ENCODE results near the gene ADM.

Gene ADM

GRCh38 chr11:10328314-10329098 is 23.6 kb downstream of the ADM start:
- peak in 1 of 2 experiments; percentile 59 for DNase-seq (ENCODE audit: low read depth in 2 of 2)

DNA sequence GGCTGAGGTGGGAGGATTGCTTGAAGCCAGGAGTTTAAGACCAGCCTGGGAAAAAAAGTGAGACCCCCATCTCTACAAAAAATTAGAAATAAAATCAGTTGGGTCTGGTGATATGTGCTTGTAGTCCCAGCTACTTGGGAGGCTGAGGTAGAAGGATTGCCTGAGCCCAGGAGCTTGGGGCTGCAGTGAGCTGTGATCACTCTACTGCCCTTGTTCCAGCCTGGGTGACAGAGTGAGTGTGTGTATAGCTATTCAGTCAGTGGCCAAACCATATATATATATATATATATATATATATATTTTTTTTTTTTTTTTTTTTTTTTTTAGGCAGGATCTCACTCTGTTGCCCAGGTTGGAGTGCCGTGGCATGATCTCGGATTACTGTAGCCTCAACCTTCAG is 24.5 kb downstream of the ADM start:
- no peak for DNase-seq (ENCODE audit: low read depth in 2 of 2)

DNA sequence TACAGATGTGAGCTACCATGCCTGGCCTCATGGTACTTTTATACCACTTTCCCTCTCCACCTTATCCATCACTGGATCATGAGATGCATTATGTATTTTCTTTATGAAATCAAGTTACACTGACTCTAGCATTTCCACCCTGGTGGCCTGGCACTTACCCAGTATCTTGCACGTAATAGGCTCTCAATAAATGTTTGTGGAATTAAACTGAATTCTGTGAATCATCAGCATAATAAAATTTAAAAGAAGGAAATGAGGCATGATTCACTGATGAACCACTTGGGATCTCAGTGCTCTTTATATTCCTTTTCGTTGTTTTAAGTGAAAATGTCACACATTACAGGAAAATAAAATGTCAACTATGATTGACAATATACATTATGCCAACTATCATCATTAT is 25.1 kb downstream of the ADM start:
- peak; percentile 85 to 86 for DNase-seq (ENCODE audit: low read depth in 2 of 2)

- no peak for DNase-seq (ENCODE audit: low read depth in 2 of 2)
Measured at GRCh38 chr11:10331548-10332289, 26.8 kb downstream of the ADM start.

DNA sequence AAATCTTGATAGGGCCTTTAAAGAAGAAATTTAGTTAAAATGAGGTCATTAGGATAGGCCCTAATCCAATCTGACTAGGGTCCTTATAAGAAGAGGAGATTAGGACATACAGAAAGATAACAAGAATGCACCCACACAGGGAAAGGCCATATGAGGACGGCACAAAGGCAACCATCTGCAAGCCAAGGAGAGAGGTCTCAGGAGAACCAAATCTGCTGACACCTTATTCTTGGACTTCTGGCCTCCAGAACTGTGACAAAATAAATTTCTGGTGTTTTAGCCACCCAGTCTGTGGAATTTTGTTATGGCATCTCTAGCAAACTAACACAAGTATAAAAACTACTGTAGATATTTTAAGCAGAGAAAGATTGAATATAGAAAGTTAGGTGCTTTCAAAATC is 28.6 kb downstream of the ADM start:
- DNase-seq (ENCODE audit: low read depth in 2 of 2): no peak

DNA sequence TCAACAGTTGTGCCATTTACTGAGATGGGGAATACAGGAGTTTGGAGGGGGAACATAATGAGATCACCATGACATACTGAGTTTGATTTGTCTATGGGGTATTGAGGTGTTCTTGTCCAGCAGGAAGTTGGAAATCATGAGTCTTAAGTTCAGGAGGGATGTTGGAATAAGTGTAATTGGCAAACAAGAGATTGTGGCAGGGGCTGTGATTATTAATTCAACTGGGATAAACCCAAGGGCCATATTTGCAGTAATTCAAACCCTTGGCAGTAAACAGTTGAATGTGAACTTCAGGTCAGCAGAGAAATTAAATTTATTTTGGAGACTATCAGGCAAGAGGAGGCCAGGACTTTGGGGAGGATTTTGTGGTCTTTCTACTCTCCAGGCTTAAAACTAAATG is 33.4 kb downstream of the ADM start:
- DNase-seq (ENCODE audit: low read depth in 2 of 2): no peak

- DNase-seq (ENCODE audit: low read depth in 2 of 2): peak in 1 of 2 experiments; percentile 66
Measured at GRCh38 chr11:10348650-10349280, 43.9 kb downstream of the ADM start.

DNA sequence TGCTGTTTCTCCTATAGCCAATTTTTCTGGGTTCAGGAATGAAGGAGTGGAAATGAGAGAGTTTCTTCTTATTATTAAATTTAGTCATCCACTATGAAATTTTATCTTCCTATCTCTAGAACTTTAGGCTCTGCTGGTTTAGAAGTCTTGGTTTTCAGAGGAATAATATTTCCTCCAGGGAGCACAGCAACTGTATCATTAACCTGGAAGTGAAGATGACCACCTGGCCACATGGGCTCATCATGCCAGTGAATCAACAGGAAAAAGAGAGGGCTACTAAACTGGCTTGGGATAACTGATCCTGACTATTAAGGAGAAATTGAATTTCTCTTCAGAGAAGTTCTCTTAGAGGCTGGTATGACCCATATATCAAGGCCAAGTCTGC is 44.4 kb downstream of the ADM start:
- DNase-seq (ENCODE audit: low read depth in 2 of 2): no peak

DNA sequence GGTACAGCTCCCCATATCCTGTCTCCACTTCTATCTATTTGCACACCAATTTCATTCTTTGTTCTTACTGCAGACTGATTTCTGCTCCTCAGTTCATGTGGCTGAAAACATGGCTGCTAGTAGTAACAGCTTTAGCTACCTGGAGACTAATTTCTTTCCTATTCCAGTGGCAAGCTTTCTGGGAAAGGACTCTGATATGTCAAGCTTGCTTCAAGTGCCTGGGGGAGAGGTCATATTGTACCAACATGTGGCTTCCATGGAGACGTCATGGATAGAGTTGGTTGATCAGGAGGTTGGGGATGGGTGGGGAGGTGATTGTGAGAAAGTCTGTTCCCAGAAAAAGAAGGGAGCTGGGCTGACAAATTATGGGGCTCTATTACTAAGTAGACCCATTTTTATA is 44.9 kb downstream of the ADM start:
- no peak for DNase-seq (ENCODE audit: low read depth in 2 of 2)

DNA sequence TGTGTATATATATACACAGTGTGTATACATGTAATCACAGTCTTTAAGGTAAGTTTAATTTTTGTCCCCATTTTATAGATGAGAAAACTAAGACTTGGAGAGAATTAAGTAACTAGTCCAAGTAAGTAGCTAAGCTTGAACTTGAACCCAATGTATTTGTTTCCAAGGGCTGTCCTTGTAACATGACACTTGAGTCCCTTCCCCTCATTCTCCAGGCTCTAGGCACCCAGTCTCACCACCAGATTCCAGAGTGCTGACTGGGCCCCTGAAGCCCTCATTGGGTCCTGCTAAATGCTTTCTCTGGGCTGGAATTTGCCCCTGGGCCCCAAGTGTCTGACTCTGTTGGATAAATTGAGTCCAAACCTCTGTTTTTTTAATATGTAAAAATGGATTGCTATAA is 45.5 kb downstream of the ADM start:
- peak in 1 of 2 experiments; percentile 44 for DNase-seq (ENCODE audit: low read depth in 2 of 2)

DNA sequence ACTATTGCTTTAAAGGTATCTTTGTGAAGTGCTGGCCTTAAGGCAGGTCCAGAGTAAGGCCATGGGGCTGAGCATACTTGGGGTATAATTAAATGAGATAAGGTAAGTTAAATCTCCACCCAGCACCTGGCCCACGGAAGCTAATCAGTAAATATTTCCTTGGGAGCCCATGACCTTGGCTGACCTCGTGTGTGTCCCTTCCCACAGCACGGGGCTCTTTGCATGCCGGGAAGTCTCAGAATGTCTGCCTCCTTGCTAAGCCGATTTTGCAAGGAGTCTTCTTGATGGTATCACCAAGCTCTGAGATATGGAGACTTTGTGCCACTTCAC is 46.5 kb downstream of the ADM start:
- no peak for DNase-seq (ENCODE audit: low read depth in 2 of 2)

GRCh38 chr11:10351765-10352641 is 47.1 kb downstream of the ADM start:
- no peak for DNase-seq (ENCODE audit: low read depth in 2 of 2)

GRCh38 chr11:10352921-10353550 is 48.2 kb downstream of the ADM start:
- DNase-seq (ENCODE audit: low read depth in 2 of 2): no peak

DNA sequence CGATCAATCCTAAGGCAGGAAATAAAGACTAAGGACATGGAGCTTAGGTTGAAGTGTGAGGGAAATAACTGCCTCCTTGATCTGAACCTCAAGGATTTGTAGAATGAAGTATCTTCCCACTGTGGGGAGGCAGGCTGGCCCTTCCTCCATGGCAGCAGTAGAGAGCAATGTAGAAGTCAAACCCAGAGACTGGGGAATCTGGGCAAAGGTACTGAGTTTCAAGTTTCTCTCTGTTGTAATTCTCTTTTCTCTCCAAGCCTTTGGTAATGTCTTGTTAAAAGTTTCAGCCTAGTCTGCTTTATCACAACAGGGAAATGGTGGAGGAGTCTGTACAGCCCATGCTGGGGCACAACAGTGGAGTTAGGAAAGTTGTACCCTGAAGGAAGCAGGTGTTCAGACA is 49.5 kb downstream of the ADM start:
- no peak for DNase-seq (ENCODE audit: low read depth in 2 of 2)

GRCh38 chr11:10355257-10355661 is 50.4 kb downstream of the ADM start:
- peak in 1 of 2 experiments; percentile 40 for DNase-seq (ENCODE audit: low read depth in 2 of 2)

- DNase-seq (ENCODE audit: low read depth in 2 of 2): no peak
Measured at GRCh38 chr11:10356161-10356560, 51.3 kb downstream of the ADM start.

Data from fibroblast of skin of left quadriceps (primary cell).